Smooth muscle cell (in vitro differentiated cells): ENCODE measurements around the gene MAP3K21. TPM values are rescaled to one million over a fixed set of nuclear protein-coding genes. Genes with fewer than 3 reads are reported as not detected.

Experiments
- DNase-seq: peaks from one replicate; lab custom pipeline; 2025; ENCODE audit not compliant: unreplicated experiment; lab: John Stamatoyannopoulos, UW
- H2AFZ ChIP-seq: fragments of 200-600 bp; sonication (generic); 2 replicates; pipeline ENCODE4 v1.6.0; 2016; ENCODE audit warnings: antibody characterized with exemption, low read depth, mild to moderate bottlenecking
- H3F3A ChIP-seq: fragments of 200-600 bp; sonication (generic); 2 replicates; pipeline ENCODE4 v1.6.0; 2017; ENCODE audit warnings: antibody characterized with exemption, low read depth
- H3K27ac ChIP-seq: fragments of 200-600 bp; sonication (generic); 2 replicates; pipeline ENCODE4 v1.5.1; 2016; ENCODE audit warnings: low read depth, mild to moderate bottlenecking
- H3K27me3 ChIP-seq: fragments of 200-600 bp; sonication (generic); 2 replicates; pipeline ENCODE4 v1.6.1; 2016; ENCODE audit warnings: low read depth, mild to moderate bottlenecking
- H3K36me3 ChIP-seq: fragments of 200-600 bp; sonication (generic); 2 replicates; pipeline ENCODE4 v1.5.1; 2016; ENCODE audit warnings: low read depth
- H3K4me1 ChIP-seq: fragments of 200-600 bp; sonication (generic); 2 replicates; pipeline ENCODE4 v1.5.1; 2016; ENCODE audit warnings: low read depth
- H3K4me2 ChIP-seq: fragments of 200-600 bp; sonication (generic); 2 replicates; pipeline ENCODE4 v1.6.0; 2016; ENCODE audit warnings: mild to moderate bottlenecking
- H3K4me3 ChIP-seq: fragments of 200-600 bp; sonication (generic); 2 replicates; pipeline ENCODE4 v1.5.1; 2016; ENCODE audit warnings: mild to moderate bottlenecking
- H3K79me2 ChIP-seq: fragments of 200-600 bp; sonication (generic); 2 replicates; pipeline ENCODE4 v1.6.0; 2016; ENCODE audit warnings: low read depth, mild to moderate bottlenecking
- H3K9ac ChIP-seq: fragments of 200-600 bp; sonication (generic); 2 replicates; pipeline ENCODE4 v1.6.0; 2016; ENCODE audit warnings: low read depth
- H3K9me3 ChIP-seq: fragments of 200-600 bp; sonication (generic); replicated peaks from 2 replicates; pipeline ENCODE4 v1.5.1; 2016; ENCODE audit warnings: low read depth
- H4K20me1 ChIP-seq: fragments of 200-600 bp; sonication (generic); 2 replicates; pipeline ENCODE4 v1.6.0; 2016; ENCODE audit warnings: low read depth
- WGBS: methylation state at CpG from one replicate; pipeline ENCODE4 v1.1.7; 2016; ENCODE audit warnings: low lambda C conversion rate; 5-methylcytosine and 5-hydroxymethylcytosine counted together
- polyA plus RNA-seq: library from polyadenylated mRNA; unstranded; fragments of >200 nt; fragmentation: Nextera tagmentation; extraction: Ambion mirVana; gene quantifications from 2 replicates; pipeline ENCODE4 v1.2.1, GENCODE V29; 2016
- total RNA-seq: library from RNA; depleted of rRNA; stranded (reverse); fragments of >200 nt; gene quantifications from 2 replicates; pipeline ENCODE4 v1.2.3, GENCODE V29; 2014
- TF ChIP-seq, protein P1 (sequence below): fragments of 200-600 bp; sonication (generic); IDR thresholded peaks from 2 replicates; pipeline ENCODE4 v1.5.1; 2017; ENCODE audit warnings: borderline replicate concordance, mild to moderate bottlenecking, antibody characterized with exemption; ENCODE audit not compliant: insufficient read depth, poor library complexity, severe bottlenecking

Gene MAP3K21
- total and polyA plus RNA-seq, 2 experiments from 2014 or later: 0.40 to 2.4 TPM

DNA sequence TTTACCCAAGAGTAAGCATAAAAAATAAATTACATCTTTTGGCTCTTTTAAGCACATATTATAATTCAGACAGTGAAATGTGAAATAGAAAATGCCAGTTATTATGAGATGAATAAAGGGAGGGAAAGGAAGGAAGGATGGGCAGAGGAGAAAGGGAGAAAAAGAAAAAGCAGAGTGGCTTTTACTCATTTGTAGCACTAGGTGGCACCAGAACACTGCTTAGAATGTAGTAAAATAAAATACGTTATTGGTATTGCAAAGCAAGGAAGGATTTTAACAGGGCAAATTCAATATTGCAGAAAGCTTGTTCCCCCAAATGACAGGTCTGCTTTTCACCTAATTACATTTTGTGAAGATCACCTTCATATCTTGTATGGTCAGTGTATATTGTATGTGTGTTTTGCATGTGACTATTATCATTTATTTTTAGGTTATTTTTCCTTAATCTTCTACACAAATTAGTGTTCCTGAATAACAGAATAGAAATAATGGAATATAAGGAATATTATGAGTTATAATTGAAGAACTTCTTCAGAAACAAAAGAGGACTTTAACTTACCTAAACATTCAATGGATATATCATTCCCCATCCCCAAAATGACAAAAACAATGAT is 22.9 kb upstream of the MAP3K21 start:
- Histone ChIP-seq H3K36me3 (peaks cover 4% of the 10 kb centered on the region), H3K27ac (no peak overlapping the region), H4K20me1 (no peaks in the 10 kb centered on the region), H3K4me2 (no peak overlapping the region), H3K79me2 (no peaks in the 10 kb centered on the region), H3K27me3 (no peaks in the 10 kb centered on the region), H3F3A (no peaks in the 10 kb centered on the region), H3K4me1 (no peaks in the 10 kb centered on the region), H3K9me3 (peaks cover 7% of the 10 kb centered on the region), H2AFZ (no peak overlapping the region), H3K9ac (no peak overlapping the region), H3K4me3 (no peak overlapping the region)
- DNase-seq: no peak
- TF ChIP-seq, protein P1, sequence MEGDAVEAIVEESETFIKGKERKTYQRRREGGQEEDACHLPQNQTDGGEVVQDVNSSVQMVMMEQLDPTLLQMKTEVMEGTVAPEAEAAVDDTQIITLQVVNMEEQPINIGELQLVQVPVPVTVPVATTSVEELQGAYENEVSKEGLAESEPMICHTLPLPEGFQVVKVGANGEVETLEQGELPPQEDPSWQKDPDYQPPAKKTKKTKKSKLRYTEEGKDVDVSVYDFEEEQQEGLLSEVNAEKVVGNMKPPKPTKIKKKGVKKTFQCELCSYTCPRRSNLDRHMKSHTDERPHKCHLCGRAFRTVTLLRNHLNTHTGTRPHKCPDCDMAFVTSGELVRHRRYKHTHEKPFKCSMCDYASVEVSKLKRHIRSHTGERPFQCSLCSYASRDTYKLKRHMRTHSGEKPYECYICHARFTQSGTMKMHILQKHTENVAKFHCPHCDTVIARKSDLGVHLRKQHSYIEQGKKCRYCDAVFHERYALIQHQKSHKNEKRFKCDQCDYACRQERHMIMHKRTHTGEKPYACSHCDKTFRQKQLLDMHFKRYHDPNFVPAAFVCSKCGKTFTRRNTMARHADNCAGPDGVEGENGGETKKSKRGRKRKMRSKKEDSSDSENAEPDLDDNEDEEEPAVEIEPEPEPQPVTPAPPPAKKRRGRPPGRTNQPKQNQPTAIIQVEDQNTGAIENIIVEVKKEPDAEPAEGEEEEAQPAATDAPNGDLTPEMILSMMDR: peak; percentile 69
- WGBS: 6% methylated on average over 1 of the region's 1 CpG

- WGBS: 84% methylated on average over 4 of the region's 4 CpGs
Measured at GRCh38 chr1:233313434-233314155, 13.9 kb upstream of the MAP3K21 start.

DNA sequence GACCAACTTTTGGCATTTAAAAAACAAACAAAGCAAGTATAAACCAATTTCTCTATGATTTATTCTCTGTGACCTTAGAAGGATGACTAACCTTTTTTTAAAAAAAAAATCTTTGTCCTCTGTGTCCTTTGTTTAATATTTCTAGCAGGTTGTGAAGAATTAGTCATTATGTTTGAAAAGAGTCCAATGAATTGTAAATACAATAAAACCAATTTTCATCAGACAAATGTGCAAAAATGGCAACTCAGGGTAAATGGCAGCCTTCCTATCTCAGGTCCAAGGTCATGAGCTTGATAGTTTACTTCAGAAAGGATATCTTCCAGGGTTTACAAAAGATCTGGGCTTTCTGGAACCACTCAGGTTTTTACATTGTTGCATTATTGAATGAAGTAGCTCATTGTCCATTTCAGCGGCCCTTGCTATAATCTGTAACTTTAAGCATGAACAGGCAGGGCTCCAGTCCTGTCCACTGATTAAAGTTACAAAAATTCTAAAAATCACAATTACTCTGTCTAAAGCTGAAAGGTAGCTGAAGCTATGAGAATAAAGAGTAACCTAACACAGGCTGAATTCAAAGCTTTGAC is 11.7 kb upstream of the MAP3K21 start:
- Histone ChIP-seq H3K9me3 (no peaks in the 10 kb centered on the region), H3K79me2 (no peaks in the 10 kb centered on the region), H3K4me1 (no peaks in the 10 kb centered on the region), H4K20me1 (no peaks in the 10 kb centered on the region), H3K36me3 (no peaks in the 10 kb centered on the region), H2AFZ (no peak overlapping the region), H3K9ac (no peak overlapping the region), H3K4me3 (no peak overlapping the region), H3K27me3 (peaks cover 23% of the 10 kb centered on the region), H3F3A (no peaks in the 10 kb centered on the region), H3K4me2 (no peak overlapping the region), H3K27ac (no peak overlapping the region)
- TF ChIP-seq, protein P1: no peak
- 96% methylated on average over 1 of the region's 1 CpG for WGBS
- DNase-seq: no peak

More at GRCh38 chr1:233313434-233314155, 13.9 kb upstream of the MAP3K21 start:
- Histone ChIP-seq H3K27ac (no peak overlapping the region), H4K20me1 (no peaks in the 10 kb centered on the region), H3K4me3 (no peak overlapping the region), H3K9ac (no peak overlapping the region), H3K4me2 (no peak overlapping the region), H3K27me3 (peaks cover 13% of the 10 kb centered on the region), H3F3A (no peaks in the 10 kb centered on the region), H2AFZ (no peak overlapping the region), H3K79me2 (no peaks in the 10 kb centered on the region), H3K36me3 (no peaks in the 10 kb centered on the region), H3K4me1 (no peaks in the 10 kb centered on the region), H3K9me3 (no peaks in the 10 kb centered on the region)
- no peak for DNase-seq
- TF ChIP-seq, protein P1: no peak
